Right lobe of liver (tissue), 4 donors: ENCODE results near the gene STRC.
"Not testable (repeated sequence)": the region's sequence is repeated elsewhere in the genome, so short reads cannot be mapped to it uniquely, and the experiment has no call there.

ENCODE experiments used
- POLR2A ChIP-seq: fragments of 450-650 bp; IDR thresholded peaks from one replicate; pipeline ENCODE4 v1.6.1; 2017; ENCODE audit warnings: antibody characterized with exemption, mild to moderate bottlenecking
- TF ChIP-seq, protein P1 (sequence below), 4 donors: fragments of 200-600 bp in 3 of 4; fragments of 450-650 bp in 1 of 4; IDR thresholded peaks; one replicate each; pipeline versions ENCODE4 v1.5.1 to v1.8.0; 2016 to 2022; ENCODE audit warnings: antibody characterized with exemption in 4 of 4, mild to moderate bottlenecking in 2 of 4
- donor health status: DM: no; HTN: no; CAD: no.
- donor health status: DM: no; HTN: no; CAD: no.
- donor health status: DM: no; HTN: yes; CAD: no.

GRCh38 chr15:43638464-43639204 is 20.0 kb upstream of the STRC start:
- TF ChIP-seq, protein P1, sequence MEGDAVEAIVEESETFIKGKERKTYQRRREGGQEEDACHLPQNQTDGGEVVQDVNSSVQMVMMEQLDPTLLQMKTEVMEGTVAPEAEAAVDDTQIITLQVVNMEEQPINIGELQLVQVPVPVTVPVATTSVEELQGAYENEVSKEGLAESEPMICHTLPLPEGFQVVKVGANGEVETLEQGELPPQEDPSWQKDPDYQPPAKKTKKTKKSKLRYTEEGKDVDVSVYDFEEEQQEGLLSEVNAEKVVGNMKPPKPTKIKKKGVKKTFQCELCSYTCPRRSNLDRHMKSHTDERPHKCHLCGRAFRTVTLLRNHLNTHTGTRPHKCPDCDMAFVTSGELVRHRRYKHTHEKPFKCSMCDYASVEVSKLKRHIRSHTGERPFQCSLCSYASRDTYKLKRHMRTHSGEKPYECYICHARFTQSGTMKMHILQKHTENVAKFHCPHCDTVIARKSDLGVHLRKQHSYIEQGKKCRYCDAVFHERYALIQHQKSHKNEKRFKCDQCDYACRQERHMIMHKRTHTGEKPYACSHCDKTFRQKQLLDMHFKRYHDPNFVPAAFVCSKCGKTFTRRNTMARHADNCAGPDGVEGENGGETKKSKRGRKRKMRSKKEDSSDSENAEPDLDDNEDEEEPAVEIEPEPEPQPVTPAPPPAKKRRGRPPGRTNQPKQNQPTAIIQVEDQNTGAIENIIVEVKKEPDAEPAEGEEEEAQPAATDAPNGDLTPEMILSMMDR (IDR thresholded peaks at IDR 0.05), result not testable (repeated sequence)
- TF ChIP-seq POLR2A, result not testable (repeated sequence)
